HepG2 (cell line): ENCODE results near the gene PCIF1. TPM values are rescaled to one million over a fixed set of nuclear protein-coding genes. Genes with fewer than 3 reads are reported as not detected.
A peak's percentile ranks its signal among the peaks of the same experiment; 100 is the strongest.

Source experiments
- EP300 ChIP-seq, 3 experiments: sonication (generic) in 1 of 3; formaldehyde crosslinking in 1 of 3; IDR thresholded peaks; 2 replicates each; pipeline versions ENCODE4 v1.5.1 to v1.6.1; 2011 to 2020; ENCODE audit warnings: low read depth in 2 of 3, low read length in 2 of 3, borderline replicate concordance in 1 of 3, improper control_type of control experiment in 1 of 3, mild to moderate bottlenecking in 1 of 3, missing genetic modification reagents in 1 of 3, moderate library complexity in 1 of 3
- JARID2 ChIP-seq: sonication (generic); formaldehyde crosslinking; IDR thresholded peaks from 2 replicates; pipeline ENCODE4 v1.8.1; 2023; ENCODE audit warnings: missing genetic modification reagents, inconsistent platforms; ENCODE audit not compliant: insufficient replicate concordance
- KLF15 ChIP-seq: sonication (generic); formaldehyde crosslinking; IDR thresholded peaks from 2 replicates; pipeline ENCODE4 v1.8.1; 2023; ENCODE audit warnings: borderline replicate concordance, mild to moderate bottlenecking, inconsistent platforms, missing genetic modification reagents, mixed read lengths
- MEIS1 ChIP-seq: sonication (generic); formaldehyde crosslinking; IDR thresholded peaks from 2 replicates; pipeline ENCODE4 v1.9.0; 2021; ENCODE audit warnings: mild to moderate bottlenecking, missing genetic modification reagents, moderate library complexity, borderline replicate concordance
- MIER3 ChIP-seq: IDR thresholded peaks from 2 replicates; pipeline ENCODE4 v1.6.1; 2016; ENCODE audit warnings: missing compliant biosample characterization, borderline replicate concordance
- PPARG ChIP-seq: conservative IDR thresholded peaks from 2 replicates; pipeline ENCODE4 v1.6.1; 2016; ENCODE audit warnings: missing biosample characterization, missing genetic modification reagents
- SMAD3 ChIP-seq: sonication (generic); formaldehyde crosslinking; IDR thresholded peaks from 2 replicates; pipeline ENCODE4 v1.4.0; 2020; ENCODE audit warnings: missing genetic modification reagents
- ZBED4 ChIP-seq: sonication (generic); formaldehyde crosslinking; IDR thresholded peaks from 2 replicates; pipeline ENCODE4 v1.4.0; 2020; ENCODE audit warnings: missing genetic modification reagents, borderline replicate concordance
- ZFYVE20 ChIP-seq: sonication (generic); formaldehyde crosslinking; IDR thresholded peaks from 2 replicates; pipeline ENCODE4 v1.8.0; 2023; ENCODE audit warnings: low read depth, mild to moderate bottlenecking, moderate library complexity, missing genetic modification reagents, borderline replicate concordance
- ZMYM4 ChIP-seq: sonication (generic); formaldehyde crosslinking; IDR thresholded peaks from 2 replicates; pipeline ENCODE4 v1.8.1; 2023; ENCODE audit warnings: mild to moderate bottlenecking, missing genetic modification reagents
- ZNF441 ChIP-seq: sonication (generic); formaldehyde crosslinking; IDR thresholded peaks from 2 replicates; pipeline ENCODE4 v1.7.0; 2021; ENCODE audit warnings: missing genetic modification reagents, borderline replicate concordance
- polyA plus RNA-seq, 8 experiments: library from polyadenylated mRNA; depleted of rRNA in 3 of 8; stranded (reverse) in 7 of 8; unstranded in 1 of 8; fragments of >200 nt; fragmentation: Illumina TruSeq in 4 of 8; extraction: Trizol in 4 of 8; gene quantifications; 2 replicates each; pipeline versions ENCODE4 v1.2.1 to v1.2.3, GENCODE V29; 2011 to 2016; ENCODE audit warnings: low read depth in 4 of 8, missing spikeins in 1 of 8, mixed read lengths in 1 of 8; ENCODE audit not compliant: insufficient read depth in 1 of 8
- total RNA-seq, 5 experiments: library from RNA; depleted of rRNA; stranded (reverse); fragments of >200 nt; fragmentation: Illumina TruSeq; extraction: Trizol; gene quantifications; 2 replicates each; pipeline ENCODE4 v1.2.3, GENCODE V29; 2016; ENCODE audit warnings: low read depth in 1 of 5
- TF ChIP-seq, protein P1 (sequence below): sonication (generic); formaldehyde crosslinking; IDR thresholded peaks from 2 replicates; pipeline ENCODE4 v1.5.1; 2020; ENCODE audit warnings: missing genetic modification reagents, mild to moderate bottlenecking, borderline replicate concordance
- TF ChIP-seq, protein P2 (sequence below): sonication (generic); formaldehyde crosslinking; IDR thresholded peaks from 2 replicates; pipeline ENCODE4 v1.5.0; 2020; ENCODE audit warnings: missing genetic modification reagents, mild to moderate bottlenecking, borderline replicate concordance
- TF ChIP-seq, protein P3 (sequence below): sonication (generic); formaldehyde crosslinking; IDR thresholded peaks from 2 replicates; pipeline ENCODE4 v1.5.1; 2020; ENCODE audit warnings: missing genetic modification reagents, mild to moderate bottlenecking, borderline replicate concordance
- TF ChIP-seq, protein P4 (sequence below): sonication (generic); formaldehyde crosslinking; IDR thresholded peaks from 2 replicates; pipeline ENCODE4 v1.5.0; 2020; ENCODE audit warnings: missing genetic modification reagents, mild to moderate bottlenecking, borderline replicate concordance

The PCIF1 gene
- total and polyA plus RNA-seq, 2 of the 13 experiments (the other 11 are each of a cell fraction or from before 2014, with no cell fraction given), result 20.9 to 24.4 TPM

DNA sequence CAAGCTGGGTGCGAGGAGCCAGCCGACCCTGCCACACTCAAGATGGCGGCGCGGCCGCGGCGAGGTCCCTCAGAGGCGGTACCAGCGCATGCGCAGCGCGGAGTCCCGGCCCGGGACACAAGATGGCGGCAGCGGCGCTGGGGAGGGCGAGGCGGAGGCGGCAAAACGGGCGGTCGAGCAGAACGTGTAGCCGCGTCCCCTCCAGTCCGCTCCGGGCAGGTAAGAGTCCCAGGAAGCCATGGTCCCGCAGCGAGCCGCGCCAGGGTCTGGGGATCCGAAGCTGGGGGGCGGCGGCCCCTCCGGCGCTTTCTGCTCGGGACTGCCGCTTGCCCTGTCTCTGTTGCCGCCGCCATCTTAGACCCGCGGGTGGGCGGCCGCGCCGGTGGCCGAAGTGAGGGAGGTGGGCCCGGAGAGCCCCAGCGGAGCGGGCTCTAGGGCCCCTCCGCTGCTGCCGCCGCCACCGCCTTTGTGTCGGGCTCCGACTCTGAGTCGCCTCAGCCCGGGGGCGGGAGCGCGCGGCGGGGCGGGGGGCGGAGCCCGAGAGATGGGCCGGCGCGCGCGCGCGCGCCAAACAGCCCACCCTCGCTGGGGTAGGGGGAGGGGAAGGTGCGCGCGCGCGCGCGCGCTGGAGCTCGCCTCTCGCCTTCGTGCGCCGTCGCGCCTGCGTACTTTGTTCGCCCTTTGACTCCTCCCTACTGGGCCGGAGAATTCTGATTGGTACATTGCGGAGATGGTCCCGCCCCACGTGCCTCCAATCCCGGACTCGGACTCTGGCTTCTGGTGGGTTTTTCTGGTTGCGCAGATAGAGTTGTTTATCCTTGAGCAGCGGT is at the start of gene PCIF1 (continued):
- TF ChIP-seq, protein P1, sequence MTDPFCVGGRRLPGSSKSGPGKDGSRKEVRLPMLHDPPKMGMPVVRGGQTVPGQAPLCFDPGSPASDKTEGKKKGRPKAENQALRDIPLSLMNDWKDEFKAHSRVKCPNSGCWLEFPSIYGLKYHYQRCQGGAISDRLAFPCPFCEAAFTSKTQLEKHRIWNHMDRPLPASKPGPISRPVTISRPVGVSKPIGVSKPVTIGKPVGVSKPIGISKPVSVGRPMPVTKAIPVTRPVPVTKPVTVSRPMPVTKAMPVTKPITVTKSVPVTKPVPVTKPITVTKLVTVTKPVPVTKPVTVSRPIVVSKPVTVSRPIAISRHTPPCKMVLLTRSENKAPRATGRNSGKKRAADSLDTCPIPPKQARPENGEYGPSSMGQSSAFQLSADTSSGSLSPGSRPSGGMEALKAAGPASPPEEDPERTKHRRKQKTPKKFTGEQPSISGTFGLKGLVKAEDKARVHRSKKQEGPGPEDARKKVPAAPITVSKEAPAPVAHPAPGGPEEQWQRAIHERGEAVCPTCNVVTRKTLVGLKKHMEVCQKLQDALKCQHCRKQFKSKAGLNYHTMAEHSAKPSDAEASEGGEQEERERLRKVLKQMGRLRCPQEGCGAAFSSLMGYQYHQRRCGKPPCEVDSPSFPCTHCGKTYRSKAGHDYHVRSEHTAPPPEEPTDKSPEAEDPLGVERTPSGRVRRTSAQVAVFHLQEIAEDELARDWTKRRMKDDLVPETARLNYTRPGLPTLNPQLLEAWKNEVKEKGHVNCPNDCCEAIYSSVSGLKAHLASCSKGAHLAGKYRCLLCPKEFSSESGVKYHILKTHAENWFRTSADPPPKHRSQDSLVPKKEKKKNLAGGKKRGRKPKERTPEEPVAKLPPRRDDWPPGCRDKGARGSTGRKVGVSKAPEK (CRISPR knock-in tag), result no peak
- peak; percentile 93; the same call in 1 of the 2 replicates for TF ChIP-seq MIER3 (CRISPR knock-in tag)
- peak; percentile 73 for TF ChIP-seq ZNF441 (CRISPR knock-in tag)
- peak; percentile 99 for TF ChIP-seq JARID2 (CRISPR knock-in tag)
- no peak; the same call in none of the 2 replicates for TF ChIP-seq ZMYM4 (CRISPR knock-in tag)
- TF ChIP-seq SMAD3, result peak; percentile 91
- TF ChIP-seq, protein P2, sequence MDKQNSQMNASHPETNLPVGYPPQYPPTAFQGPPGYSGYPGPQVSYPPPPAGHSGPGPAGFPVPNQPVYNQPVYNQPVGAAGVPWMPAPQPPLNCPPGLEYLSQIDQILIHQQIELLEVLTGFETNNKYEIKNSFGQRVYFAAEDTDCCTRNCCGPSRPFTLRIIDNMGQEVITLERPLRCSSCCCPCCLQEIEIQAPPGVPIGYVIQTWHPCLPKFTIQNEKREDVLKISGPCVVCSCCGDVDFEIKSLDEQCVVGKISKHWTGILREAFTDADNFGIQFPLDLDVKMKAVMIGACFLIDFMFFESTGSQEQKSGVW, result no peak
- TF ChIP-seq PPARG (CRISPR knock-in tag), result peak; percentile 45; the same call in 1 of the 2 replicates
- peak; percentile 95 for TF ChIP-seq KLF15 (CRISPR knock-in tag)
- TF ChIP-seq ZFYVE20, result peak; percentile 83; the same call in 1 of the 2 replicates
- TF ChIP-seq MEIS1 (CRISPR knock-in tag), result peak; percentile 90; the same call in 1 of the 2 replicates
- peak in 1 of 2 experiments; percentile 23; a peak in 3 of 4 replicates for TF ChIP-seq EP300 (IDR thresholded peaks at IDR 0.05; ENCODE audit: low read depth in 2 of 2, low read length in 2 of 2)
- TF ChIP-seq EP300 (CRISPR knock-in tag; IDR thresholded peaks at IDR 0.05; ENCODE audit: borderline replicate concordance), result peak; percentile 61; the same call in 1 of the 2 replicates
- peak; percentile 29; the same call in 1 of the 2 replicates for TF ChIP-seq ZBED4 (CRISPR knock-in tag)
- TF ChIP-seq, protein P3, sequence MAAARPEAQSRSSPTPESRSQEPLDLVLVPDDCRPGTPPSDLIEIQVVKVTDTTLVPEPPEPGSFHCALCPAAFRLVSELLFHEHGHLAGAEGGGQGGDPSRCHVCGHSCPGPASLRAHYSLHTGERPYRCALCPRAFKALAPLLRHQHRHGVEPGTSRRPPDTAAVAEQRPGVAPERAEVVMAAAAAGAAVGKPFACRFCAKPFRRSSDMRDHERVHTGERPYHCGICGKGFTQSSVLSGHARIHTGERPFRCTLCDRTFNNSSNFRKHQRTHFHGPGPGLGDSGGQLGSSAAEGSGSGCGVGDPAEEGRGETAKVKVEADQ (CRISPR knock-in tag), result peak; percentile 94; the same call in 1 of the 2 replicates
- TF ChIP-seq, protein P4, sequence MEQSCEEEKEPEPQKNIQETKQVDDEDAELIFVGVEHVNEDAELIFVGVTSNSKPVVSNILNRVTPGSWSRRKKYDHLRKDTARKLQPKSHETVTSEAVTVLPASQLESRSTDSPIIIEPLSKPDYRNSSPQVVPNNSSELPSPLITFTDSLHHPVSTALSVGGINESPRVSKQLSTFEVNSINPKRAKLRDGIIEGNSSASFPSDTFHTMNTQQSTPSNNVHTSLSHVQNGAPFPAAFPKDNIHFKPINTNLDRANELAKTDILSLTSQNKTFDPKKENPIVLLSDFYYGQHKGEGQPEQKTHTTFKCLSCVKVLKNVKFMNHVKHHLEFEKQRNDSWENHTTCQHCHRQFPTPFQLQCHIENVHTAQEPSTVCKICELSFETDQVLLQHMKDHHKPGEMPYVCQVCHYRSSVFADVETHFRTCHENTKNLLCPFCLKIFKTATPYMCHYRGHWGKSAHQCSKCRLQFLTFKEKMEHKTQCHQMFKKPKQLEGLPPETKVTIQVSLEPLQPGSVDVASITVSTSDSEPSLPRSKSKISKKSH (CRISPR knock-in tag), result peak; percentile 99
